Right renal cortex interstitium (tissue), 3 donors: ENCODE data around the gene ELAPOR2. TPM values are rescaled to one million over a fixed set of nuclear protein-coding genes. Genes with fewer than 3 reads are reported as not detected.
"Not testable (repeated sequence)": the region's sequence is repeated elsewhere in the genome, so short reads cannot be mapped to it uniquely, and the experiment has no call there.

Experiments used
- DNase-seq, 3 donors: peaks; one replicate each; pipeline ENCODE4 v3.0.0-alpha.2; 2013; ENCODE audit warnings: low read depth in 3 of 3, low spot score in 2 of 3
- polyA plus RNA-seq, 3 donors: library from polyadenylated mRNA; unstranded; fragments of 120-200 nt; gene quantifications; one replicate each; pipeline ENCODE4 v1.2.1, GENCODE V29; 2013; ENCODE audit not compliant: insufficient read length in 3 of 3

ELAPOR2 gene
- polyA plus RNA-seq, 3 donors = 5.9 to 12.2 (median 7.7) TPM

DNA sequence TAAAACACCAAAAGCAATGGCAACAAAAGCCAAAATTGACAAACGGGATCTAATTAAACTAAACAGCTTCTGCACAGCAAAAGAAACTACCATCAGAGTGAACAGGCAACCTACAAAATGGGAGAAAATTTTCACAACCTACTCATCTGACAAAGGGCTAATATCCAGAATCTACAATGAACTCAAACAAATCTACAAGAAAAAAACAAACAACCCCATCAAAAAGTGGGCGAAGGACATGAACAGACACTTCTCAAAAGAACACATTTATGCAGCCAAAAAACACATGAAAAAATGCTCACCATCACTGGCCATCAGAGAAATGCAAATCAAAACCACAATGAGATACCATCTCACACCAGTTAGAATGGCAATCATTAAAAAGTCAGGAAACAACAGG is 14.7 kb downstream of the ELAPOR2 start:
- DNase-seq = not testable (repeated sequence)

DNA sequence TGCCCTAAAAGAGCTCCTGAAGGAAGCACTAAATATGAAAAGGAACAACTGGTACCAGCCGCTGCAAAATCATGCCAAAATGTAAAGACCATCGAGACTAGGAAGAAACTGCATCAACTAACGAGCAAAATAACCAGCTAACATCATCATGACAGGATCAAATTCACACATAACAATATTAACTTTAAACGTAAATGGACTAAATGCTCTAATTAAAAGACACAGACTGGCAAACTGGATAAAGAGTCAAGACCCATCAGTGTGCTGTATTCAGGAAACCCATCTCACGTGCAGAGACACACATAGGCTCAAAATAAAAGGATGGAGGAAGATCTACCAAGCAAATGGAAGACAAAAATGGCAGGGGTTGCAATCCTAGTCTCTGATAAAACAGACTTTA is 17.9 kb downstream of the ELAPOR2 start:
- DNase-seq = not testable (repeated sequence)

DNA sequence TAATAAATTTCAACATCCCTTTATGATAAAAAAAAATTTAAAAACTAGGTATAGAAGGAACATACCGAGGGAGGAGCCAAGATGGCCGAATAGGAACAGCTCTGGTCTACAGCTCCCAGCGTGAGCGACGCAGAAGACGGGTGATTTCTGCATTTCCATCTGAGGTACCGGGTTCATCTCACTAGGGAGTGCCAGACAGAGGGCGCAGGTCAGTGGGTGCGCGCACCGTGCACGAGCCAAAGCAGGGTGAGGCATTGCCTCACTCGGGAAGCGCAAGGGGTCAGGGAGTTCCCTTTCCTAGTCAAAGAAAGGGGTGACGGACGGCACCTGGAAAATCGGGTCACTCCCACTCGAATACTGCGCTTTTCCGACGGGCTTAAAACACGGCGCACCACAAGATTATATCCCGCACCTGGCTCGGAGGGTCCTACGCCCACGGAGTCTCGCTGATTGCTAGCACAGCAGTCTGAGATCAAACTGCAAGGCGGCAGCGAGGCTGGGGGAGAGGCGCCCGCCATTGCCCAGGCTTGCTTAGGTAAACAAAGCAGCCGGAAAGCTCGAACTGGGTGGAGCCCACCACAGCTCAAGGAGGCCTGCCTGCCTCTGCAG is 19.7 kb downstream of the ELAPOR2 start:
- DNase-seq = not testable (repeated sequence)

DNA sequence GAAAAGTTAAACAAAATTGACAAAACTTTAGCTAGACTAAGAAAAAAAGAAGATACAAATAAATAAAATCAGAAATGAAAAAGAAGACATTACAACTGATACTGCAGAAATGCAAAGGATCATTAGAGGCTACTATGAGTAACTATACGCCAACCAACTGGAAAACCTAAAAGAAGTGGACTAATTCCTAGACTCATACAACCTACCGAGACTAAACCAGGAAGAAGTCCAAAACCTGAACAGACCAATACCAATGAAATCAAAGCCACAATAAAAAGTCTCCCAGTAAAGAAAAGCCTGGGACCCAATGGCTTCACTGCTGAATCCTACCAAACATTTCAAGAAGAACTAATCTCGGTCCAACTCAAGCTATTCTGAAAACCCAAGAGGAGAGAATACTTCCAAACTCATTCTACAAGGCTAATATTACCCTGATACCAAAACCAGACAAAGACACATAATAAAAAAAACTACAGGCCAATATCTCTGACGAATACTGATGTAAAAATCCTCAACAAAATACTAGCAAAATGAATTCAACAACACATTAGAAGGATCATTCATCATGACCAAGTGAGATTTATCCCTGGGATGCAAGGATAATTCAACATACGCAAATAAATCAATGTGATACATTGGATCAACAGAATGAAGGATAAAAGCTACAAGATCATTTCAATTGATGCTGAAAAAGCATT is 20.3 kb downstream of the ELAPOR2 start:
- DNase-seq = no peak

DNA sequence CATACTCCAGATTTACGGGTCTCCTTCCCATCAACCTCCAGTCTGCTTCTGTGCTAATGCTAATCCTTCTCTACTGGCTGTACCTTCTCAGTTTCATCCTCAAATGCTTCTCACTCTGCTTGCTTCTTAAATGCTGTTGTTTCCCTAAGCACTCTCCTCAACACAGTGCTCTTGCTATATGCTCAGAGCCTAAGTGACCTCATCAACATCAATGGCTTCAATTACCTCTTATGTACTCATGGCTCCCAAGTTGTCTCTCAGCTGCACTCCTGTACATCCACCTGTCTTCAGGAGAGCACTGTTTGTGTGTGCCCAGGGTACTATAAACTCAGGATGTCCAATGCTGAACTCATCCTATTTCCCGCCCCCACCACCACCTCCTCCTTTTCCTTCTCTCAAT is 22.5 kb downstream of the ELAPOR2 start:
- no peak for DNase-seq

DNA sequence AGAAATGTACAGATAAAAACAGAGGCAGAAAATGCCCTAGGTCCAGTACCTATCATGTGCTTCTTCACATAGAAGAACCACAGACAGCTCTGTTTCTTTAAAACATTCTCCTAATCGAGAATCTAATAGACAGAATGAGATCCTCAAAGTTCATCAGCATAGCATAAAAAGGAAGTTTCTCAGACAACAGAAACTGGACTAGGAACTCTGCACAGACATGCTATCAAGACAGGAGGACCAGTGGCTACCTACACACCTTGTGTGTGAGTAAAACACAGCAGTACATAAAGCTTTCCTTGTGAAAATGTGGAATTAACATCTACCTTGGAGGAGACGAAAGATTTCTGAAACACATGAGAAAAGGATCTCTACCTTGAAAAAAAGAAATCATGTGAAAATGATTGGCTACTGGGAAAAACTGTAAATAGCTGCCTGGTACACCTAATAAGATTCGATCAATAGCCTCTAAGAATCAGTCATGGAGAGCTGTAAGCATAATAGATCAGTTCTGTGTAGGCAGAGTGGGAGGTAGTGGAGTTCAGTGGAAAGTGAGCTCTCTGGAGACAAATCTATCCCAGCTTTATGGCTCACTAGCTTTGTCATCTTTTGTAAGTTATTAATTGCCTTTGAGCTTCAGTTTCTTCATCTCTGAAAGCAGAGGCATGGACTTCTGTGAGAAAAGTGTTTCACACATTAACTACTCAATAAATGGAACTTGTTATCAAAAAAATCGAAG is 26.7 kb downstream of the ELAPOR2 start:
- DNase-seq = no peak

DNA sequence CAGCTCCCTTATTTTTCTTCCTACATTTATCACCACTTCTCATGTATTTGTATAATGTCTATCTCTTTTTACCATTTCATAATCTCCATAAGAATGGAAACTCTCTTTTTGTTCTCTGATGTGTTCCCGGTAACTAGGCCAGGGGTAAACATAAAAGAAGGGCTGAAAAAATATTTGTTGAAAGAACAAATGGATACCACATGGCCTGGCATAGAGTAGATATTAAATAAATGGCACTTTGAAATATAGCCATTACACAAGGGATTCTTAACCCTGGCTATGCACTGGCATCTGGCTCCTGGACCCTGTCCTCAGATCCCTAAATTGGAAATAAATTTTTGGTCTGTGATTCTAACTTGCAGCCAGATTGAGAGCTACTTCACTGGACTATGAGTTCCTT is 30.4 kb downstream of the ELAPOR2 start:
- DNase-seq = no peak

DNA sequence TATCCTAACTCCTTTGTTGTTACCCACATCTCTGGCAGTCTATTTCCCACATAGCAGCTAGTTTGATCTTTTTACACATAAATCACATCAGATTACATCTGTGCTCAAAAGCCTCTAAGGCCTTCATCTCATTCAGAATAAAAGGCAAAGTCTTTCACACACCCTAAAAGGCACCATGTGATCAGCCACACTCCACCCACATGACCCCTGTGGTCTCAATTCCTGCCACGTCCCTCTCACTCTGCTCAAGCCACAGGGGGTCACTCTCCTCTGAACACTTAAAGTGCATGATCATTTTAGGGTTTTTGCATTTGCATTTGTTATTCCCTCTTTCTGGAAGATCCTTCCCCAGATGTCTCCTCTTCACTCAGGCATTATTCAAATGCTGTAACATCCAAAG is 30.8 kb downstream of the ELAPOR2 start:
- DNase-seq = no peak

DNA sequence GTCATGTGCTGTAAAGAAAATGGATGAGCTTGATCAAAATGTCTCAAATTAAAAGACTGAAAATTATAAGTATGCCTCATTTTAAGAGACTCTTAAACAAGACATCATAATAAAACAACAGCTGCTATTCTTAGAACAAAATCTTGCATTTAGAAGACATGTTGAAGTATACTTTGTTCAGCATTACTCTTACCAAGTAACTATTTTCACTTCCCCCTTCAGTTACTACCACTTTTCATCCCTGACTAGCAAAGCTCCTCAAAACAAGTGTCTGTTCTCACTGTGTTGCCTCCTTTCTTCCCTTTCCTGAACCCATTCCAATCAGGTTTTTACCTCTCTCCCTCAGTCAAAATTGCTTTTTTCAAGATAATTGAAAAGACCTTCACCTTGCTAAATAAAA is 31.6 kb downstream of the ELAPOR2 start:
- DNase-seq = no peak

DNA sequence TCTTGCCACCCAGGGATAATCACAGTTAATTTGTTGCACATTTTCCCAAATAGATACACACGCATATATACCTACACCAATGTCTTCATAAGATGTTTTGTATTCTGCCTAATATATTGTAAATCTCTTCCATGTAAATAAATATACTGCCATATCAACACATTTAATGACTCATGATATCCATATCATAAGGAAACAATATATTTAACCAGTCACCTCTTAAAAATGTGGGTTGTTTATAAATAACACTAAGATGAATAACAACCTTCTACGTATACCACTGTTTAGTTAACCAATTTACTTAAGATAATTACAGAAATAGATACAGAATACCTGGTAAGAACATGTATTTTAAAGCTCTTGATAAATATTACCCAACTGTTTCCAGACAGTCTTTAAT is 38.2 kb downstream of the ELAPOR2 start:
- no peak for DNase-seq

DNA sequence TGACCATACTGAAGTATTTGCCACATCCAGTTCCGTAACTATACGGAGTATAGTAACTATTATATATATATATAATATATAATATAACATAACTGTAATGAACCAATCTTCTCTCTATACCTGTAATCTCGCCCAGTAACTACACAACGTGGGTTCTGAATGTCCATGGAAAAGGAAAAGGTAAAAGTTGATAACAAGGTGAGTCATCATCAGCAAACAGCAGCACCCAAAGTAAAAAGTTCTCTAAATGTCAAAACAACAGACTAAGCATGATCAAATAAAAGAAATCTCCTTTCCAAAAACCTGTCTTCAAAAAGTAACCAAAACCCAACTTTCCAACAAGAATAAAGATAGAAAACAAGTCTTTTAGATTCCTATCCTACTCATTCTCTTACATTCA is 42.8 kb downstream of the ELAPOR2 start:
- no peak for DNase-seq

DNA sequence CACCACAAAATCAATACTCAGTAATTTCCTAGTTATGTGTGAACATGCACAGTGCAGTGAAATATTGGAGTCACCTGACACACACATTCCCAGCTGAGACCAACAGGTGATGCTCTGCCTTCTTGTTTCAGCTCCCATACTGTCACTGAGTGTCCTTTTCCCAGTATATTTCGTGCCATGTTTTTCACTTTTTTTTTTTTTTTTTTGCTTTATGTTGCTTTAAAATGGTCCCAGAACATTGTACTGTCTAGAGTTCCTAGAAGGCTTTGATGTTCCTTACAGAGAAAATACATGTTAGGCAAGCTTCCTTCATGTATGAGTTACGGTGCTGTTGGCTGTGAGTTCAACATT is 45.6 kb downstream of the ELAPOR2 start:
- no peak for DNase-seq

DNA sequence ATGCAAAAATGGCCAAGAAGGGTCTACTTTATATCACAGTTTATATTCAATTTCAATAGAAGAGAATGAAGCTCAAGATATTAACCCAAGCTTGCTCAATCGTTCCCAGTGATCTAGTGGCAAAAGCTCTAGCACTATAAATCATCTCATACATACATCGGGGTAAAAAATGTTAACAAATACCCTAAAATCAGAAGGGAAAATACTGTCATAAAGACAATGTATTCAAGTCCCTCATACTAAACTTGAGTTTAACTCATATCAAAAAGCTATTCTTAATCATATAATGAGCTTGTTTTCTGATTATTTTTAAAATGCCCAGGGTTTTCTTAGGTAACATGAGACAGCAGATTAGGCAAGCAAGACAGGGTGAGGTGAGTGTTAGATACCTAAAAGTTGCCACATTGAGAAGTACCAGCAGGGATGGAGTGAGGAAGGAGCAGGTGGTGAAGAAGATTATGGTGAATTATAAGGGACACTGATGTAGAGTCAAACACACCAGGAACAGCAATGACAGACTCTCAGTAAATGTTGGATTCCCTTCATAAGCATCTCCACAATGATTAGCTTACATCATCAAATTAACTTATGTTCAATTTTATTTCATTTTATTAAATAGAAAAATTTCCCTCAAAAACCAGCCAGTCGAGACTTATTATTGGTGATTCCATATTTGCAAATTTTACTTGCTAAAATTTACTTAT is 46.2 kb downstream of the ELAPOR2 start:
- no peak for DNase-seq

Other genes with a start within 250 kb of the ELAPOR2 start
- 100 to 1,000 TPM; 144 to 164 (median 151) TPM for gene DMTF1, start 92.8 kb upstream of the ELAPOR2 start, polyA plus RNA-seq
- gene TMEM243, start 160.1 kb upstream of the ELAPOR2 start, polyA plus RNA-seq = 10 to 100 TPM; 39.1 to 40.9 (median 40.1) TPM